WTC11 (cell line): ENCODE measurements around the gene LINC01488. TPM values are rescaled to one million over a fixed set of nuclear protein-coding genes. Genes with fewer than 3 reads are reported as not detected.

Experiments used
- ATAC-seq: fragments of 200-7000 bp; cut with Tn5 transposase; 2 replicates; pipeline ENCODE4 v1.10.0; 2021; ENCODE audit warnings: mild to moderate bottlenecking, moderate library complexity
- CTCF ChIA-PET: fragments of 300-600 bp; sonication (Branson Sonifier 250); formaldehyde crosslinking; loops from one replicate; lab custom pipeline; 2021; ENCODE audit warnings: antibody characterized with exemption; lab: Charles Lee
- POLR2A ChIA-PET: fragments of 350-600 bp; sonication (Branson Sonifier 250); formaldehyde crosslinking; loops from one replicate; lab custom pipeline; 2021; ENCODE audit warnings: antibody characterized with exemption; lab: Charles Lee
- DNase-seq: peaks from one replicate; pipeline ENCODE4 v3.0.0; 2021; ENCODE audit warnings: low spot score
- H3K27ac Mint-ChIP-seq: 2 replicates; pipeline ENCODE4 v1.8.0; 2021; ENCODE audit warnings: mixed read lengths
- H3K27me3 Mint-ChIP-seq: 2 replicates; pipeline ENCODE4 v1.8.0; 2021; ENCODE audit warnings: low read depth, mild to moderate bottlenecking, moderate library complexity, mixed read lengths
- H3K36me3 Mint-ChIP-seq: 2 replicates; pipeline ENCODE4 v1.8.0; 2021; ENCODE audit warnings: mixed read lengths
- H3K4me1 Mint-ChIP-seq: 2 replicates; pipeline ENCODE4 v1.8.0; 2022; ENCODE audit warnings: mixed read lengths
- H3K4me3 Mint-ChIP-seq: 2 replicates; pipeline ENCODE4 v1.8.0; 2021; ENCODE audit warnings: mild to moderate bottlenecking, moderate library complexity, mixed read lengths
- H3K9me3 Mint-ChIP-seq: 2 replicates; pipeline ENCODE4 v1.8.0; 2021; ENCODE audit warnings: mixed read lengths
- ARID4B ChIP-seq: sonication (generic); formaldehyde crosslinking; IDR thresholded peaks from 2 replicates; pipeline ENCODE4 v1.8.0; 2023; ENCODE audit warnings: missing genetic modification reagents, mild to moderate bottlenecking, borderline replicate concordance
- CREB1 ChIP-seq: sonication (generic); formaldehyde crosslinking; IDR thresholded peaks from 2 replicates; pipeline ENCODE4 v1.8.0; 2023; ENCODE audit warnings: mild to moderate bottlenecking, missing genetic modification reagents
- ELF4 ChIP-seq: sonication (generic); formaldehyde crosslinking; IDR thresholded peaks from 2 replicates; pipeline ENCODE4 v1.8.1; 2022; ENCODE audit warnings: low read depth, mild to moderate bottlenecking, moderate library complexity, missing genetic modification reagents
- EMX1 ChIP-seq: fragments of 250-450 bp; sonication (Bioruptor Pico); IDR thresholded peaks from 2 replicates; pipeline ENCODE4 v1.8.0; 2021; ENCODE audit warnings: mild to moderate bottlenecking
- FOXP1 ChIP-seq: sonication (generic); formaldehyde crosslinking; IDR thresholded peaks from 2 replicates; pipeline ENCODE4 v1.8.0; 2022; ENCODE audit warnings: missing genetic modification reagents, mild to moderate bottlenecking, moderate library complexity, borderline replicate concordance
- FOXP4 ChIP-seq: sonication (generic); formaldehyde crosslinking; IDR thresholded peaks from 2 replicates; pipeline ENCODE4 v1.8.0; 2022; ENCODE audit warnings: mild to moderate bottlenecking, missing genetic modification reagents
- GABPB1 ChIP-seq: sonication (generic); formaldehyde crosslinking; IDR thresholded peaks from 2 replicates; pipeline ENCODE4 v1.8.1; 2023; ENCODE audit warnings: mild to moderate bottlenecking, missing genetic modification reagents
- IRF1 ChIP-seq: sonication (generic); formaldehyde crosslinking; IDR thresholded peaks from 2 replicates; pipeline ENCODE4 v1.8.0; 2023; ENCODE audit warnings: missing genetic modification reagents
- NR1H2 ChIP-seq: sonication (generic); formaldehyde crosslinking; IDR thresholded peaks from 2 replicates; pipeline ENCODE4 v1.9.0; 2021; ENCODE audit warnings: mild to moderate bottlenecking, moderate library complexity, missing genetic modification reagents
- NR2C2 ChIP-seq: sonication (generic); formaldehyde crosslinking; IDR thresholded peaks from 2 replicates; pipeline ENCODE4 v1.8.0; 2022; ENCODE audit warnings: mild to moderate bottlenecking, missing genetic modification reagents
- PREB ChIP-seq: sonication (generic); formaldehyde crosslinking; IDR thresholded peaks from 2 replicates; pipeline ENCODE4 v1.8.1; 2022; ENCODE audit warnings: mild to moderate bottlenecking, missing genetic modification reagents, moderate library complexity, borderline replicate concordance
- RELA ChIP-seq: sonication (generic); formaldehyde crosslinking; IDR thresholded peaks from 2 replicates; pipeline ENCODE4 v1.8.1; 2022; ENCODE audit warnings: missing genetic modification reagents, mild to moderate bottlenecking, borderline replicate concordance
- ZNF138 ChIP-seq: sonication (generic); formaldehyde crosslinking; conservative IDR thresholded peaks from 2 replicates; pipeline ENCODE4 v1.8.1; 2022; ENCODE audit warnings: mild to moderate bottlenecking, moderate library complexity, missing genetic modification reagents
- ZNF219 ChIP-seq: sonication (generic); formaldehyde crosslinking; IDR thresholded peaks from 2 replicates; pipeline ENCODE4 v1.8.0; 2023; ENCODE audit warnings: missing genetic modification reagents, mild to moderate bottlenecking, borderline replicate concordance
- ZNF232 ChIP-seq: sonication (generic); formaldehyde crosslinking; IDR thresholded peaks from 2 replicates; pipeline ENCODE4 v1.8.0; 2022; ENCODE audit warnings: mild to moderate bottlenecking, missing genetic modification reagents
- ZNF263 ChIP-seq: sonication (generic); formaldehyde crosslinking; IDR thresholded peaks from 2 replicates; pipeline ENCODE4 v1.8.1; 2022; ENCODE audit warnings: low read depth, mild to moderate bottlenecking, moderate library complexity, missing genetic modification reagents
- ZNF281 ChIP-seq: sonication (generic); formaldehyde crosslinking; IDR thresholded peaks from 2 replicates; pipeline ENCODE4 v1.8.0; 2023; ENCODE audit warnings: mild to moderate bottlenecking, missing genetic modification reagents
- ZNF416 ChIP-seq: fragments of 250-450 bp; sonication (Bioruptor Pico); IDR thresholded peaks from 2 replicates; pipeline ENCODE4 v1.9.0; 2021; ENCODE audit warnings: mild to moderate bottlenecking, inconsistent platforms
- ZNF671 ChIP-seq: fragments of 250-450 bp; sonication (Bioruptor Pico); IDR thresholded peaks from 2 replicates; pipeline ENCODE4 v1.8.0; 2021; ENCODE audit warnings: mild to moderate bottlenecking
- total RNA-seq: library from RNA; stranded (reverse); gene quantifications from 3 replicates; pipeline ENCODE4 v1.2.3, GENCODE V29; 2021
- TF ChIP-seq, protein P1 (sequence below): sonication (generic); formaldehyde crosslinking; IDR thresholded peaks from 2 replicates; pipeline ENCODE4 v1.8.1; 2022; ENCODE audit warnings: missing genetic modification reagents, borderline replicate concordance

The LINC01488 gene
- total RNA-seq, 1 experiment from 2014 or later = not detected

DNA sequence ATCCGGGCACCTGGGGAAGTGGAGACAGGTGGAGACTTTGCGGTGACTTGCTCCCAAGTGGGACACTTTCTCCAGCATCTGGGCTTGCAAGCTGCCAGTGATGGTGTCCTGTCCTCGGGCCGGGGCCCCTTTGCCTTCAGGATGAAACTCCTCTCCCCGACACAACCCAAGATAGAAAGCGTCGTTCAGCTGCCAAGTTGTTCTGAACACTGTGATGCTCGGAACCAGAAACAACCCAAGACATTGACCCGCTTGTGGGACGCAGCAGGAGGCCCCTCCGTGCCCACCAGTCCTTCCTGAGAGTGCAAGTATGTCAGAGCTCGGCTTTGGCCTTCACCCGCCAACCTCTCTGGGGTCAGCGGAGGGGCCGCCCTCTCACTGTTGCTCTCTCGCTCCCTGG is 31.3 kb downstream of the LINC01488 start:
- TF ChIP-seq ZNF263 (no peak), ZNF232 (CRISPR knock-in tag) (no peak), PREB (CRISPR knock-in tag) (no peak), GABPB1 (CRISPR knock-in tag) (no peak), NR2C2 (no peak), ZNF671 (CRISPR knock-in tag) (no peak), ZNF281 (CRISPR knock-in tag) (no peak), FOXP1 (CRISPR knock-in tag) (no peak), ZNF219 (CRISPR knock-in tag) (no peak), NR1H2 (no peak), CREB1 (CRISPR knock-in tag) (no peak)
- Mint-ChIP-seq H3K36me3 (peaks cover 18% of the 10 kb centered on the region), H3K4me3 (no peak overlapping the region), H3K27me3 (peaks cover 11% of the 10 kb centered on the region; the same call in 1 of the 2 replicates), H3K9me3 (peaks cover 30% of the 10 kb centered on the region), H3K27ac (no peak overlapping the region), H3K4me1 (peaks cover 3% of the 10 kb centered on the region; the same call in 1 of the 2 replicates)
- ChIA-PET CTCF (interaction anchor here (1.3 kb wide), 1 partner anchor 9 kb away, joined by 3 read pairs; no protein-coding TSS in a partner anchor), POLR2A (interaction anchor here (0.6 kb wide), 1 partner anchor 387 kb away, joined by 4 read pairs; no protein-coding TSS in a partner anchor)
- no peak for DNase-seq
- no peak for ATAC-seq

DNA sequence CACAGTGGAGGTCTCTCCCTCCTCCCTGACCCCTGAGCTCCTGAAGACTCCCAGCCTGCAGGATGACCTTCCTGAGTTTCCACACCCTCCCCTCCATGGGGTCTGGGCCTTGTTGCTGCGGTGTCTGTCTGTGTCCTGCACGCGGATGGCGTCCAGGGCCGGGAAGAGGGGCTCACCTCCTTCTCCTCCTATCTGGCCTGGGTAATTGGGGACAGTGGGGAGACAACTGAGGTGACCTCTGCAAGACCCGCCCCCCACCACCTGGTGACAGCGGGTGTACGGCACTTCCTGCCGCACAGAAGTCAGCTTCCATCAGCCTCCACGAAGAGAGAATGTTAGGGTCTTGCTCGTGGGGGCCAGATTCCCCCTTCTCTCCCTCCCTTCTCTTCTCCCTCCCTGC is 31.7 kb downstream of the LINC01488 start:
- CTCF ChIA-PET = interaction anchor here (1.3 kb wide), 1 partner anchor 9 kb away, joined by 3 read pairs; no protein-coding TSS in a partner anchor
- H3K4me1 Mint-ChIP-seq = peaks cover 3% of the 10 kb centered on the region; the same call in 1 of the 2 replicates
- no peak overlapping the region for H3K4me3 Mint-ChIP-seq
- no peak overlapping the region for H3K27ac Mint-ChIP-seq
- ATAC-seq (no peak), DNase-seq (no peak)
- peaks cover 32% of the 10 kb centered on the region for H3K9me3 Mint-ChIP-seq
- peaks cover 11% of the 10 kb centered on the region for H3K27me3 Mint-ChIP-seq
- POLR2A ChIA-PET = interaction anchor here (0.6 kb wide), 1 partner anchor 388 kb away, joined by 4 read pairs; no protein-coding TSS in a partner anchor
- H3K36me3 Mint-ChIP-seq = peaks cover 20% of the 10 kb centered on the region
- TF ChIP-seq NR2C2 = no peak
- TF ChIP-seq ZNF671 (CRISPR knock-in tag) = no peak
- TF ChIP-seq ELF4 = no peak
- no peak for TF ChIP-seq RELA (CRISPR knock-in tag)
- no peak for TF ChIP-seq IRF1 (CRISPR knock-in tag)
- no peak for TF ChIP-seq PREB (CRISPR knock-in tag)
- TF ChIP-seq ARID4B = no peak
- no peak for TF ChIP-seq CREB1 (CRISPR knock-in tag)
- TF ChIP-seq ZNF138 (CRISPR knock-in tag) = no peak
- no peak for TF ChIP-seq ZNF416
- TF ChIP-seq, protein P1, sequence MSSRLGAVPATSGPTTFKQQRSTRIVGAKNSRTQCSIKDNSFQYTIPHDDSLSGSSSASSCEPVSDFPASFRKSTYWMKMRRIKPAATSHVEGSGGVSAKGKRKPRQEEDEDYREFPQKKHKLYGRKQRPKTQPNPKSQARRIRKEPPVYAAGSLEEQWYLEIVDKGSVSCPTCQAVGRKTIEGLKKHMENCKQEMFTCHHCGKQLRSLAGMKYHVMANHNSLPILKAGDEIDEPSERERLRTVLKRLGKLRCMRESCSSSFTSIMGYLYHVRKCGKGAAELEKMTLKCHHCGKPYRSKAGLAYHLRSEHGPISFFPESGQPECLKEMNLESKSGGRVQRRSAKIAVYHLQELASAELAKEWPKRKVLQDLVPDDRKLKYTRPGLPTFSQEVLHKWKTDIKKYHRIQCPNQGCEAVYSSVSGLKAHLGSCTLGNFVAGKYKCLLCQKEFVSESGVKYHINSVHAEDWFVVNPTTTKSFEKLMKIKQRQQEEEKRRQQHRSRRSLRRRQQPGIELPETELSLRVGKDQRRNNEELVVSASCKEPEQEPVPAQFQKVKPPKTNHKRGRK (CRISPR knock-in tag) = no peak
- no peak for TF ChIP-seq EMX1 (CRISPR knock-in tag)
- no peak for TF ChIP-seq FOXP4 (CRISPR knock-in tag)
